ENCODE results near the gene TRIM75. TPM values are rescaled to one million over a fixed set of nuclear protein-coding genes. Genes with fewer than 3 reads are reported as not detected.

The TRIM75 gene
- not detected in 2 replicates for total RNA-seq

DNA sequence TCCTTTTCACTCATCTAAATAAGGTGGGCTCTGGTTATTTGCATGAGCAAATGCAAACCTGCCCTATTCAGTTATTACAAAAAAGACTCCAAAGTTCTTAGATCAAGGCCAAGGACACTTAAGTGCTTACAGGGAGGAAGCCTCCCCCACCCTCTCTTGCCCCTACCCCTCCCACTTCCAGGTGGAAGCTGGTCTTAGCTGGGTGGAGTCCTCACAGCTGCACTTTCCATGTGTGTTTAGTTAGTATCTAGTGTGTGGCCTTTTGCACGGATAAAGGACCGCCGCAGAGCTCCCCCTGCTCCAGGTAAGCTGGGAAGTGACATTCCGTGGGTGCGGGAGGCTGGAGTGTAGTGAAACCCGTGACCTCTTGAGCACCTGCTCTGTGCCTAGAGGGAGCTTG, at the start of gene TRIM75:
TSS of gene TRIM75 (plus strand) at position 222 of the 400 bp plus-strand sequence. CDS start 5,282 bp downstream, outside the sequence.
- Mint-ChIP-seq H3K27me3 (no peaks in the 10 kb centered on the region), H3K9me3 (no peaks in the 10 kb centered on the region), H3K4me3 (no peak within 1 kb of the TSS), H3K27ac (no peak within 1 kb of the TSS), H3K4me1 (no peaks in the 10 kb centered on the region), H3K36me3 (ENCODE audit: low read depth) (no peaks in the 10 kb centered on the region)
- CTCF ChIA-PET = no interaction called here
- DNase-seq = no peak
- POLR2A ChIA-PET = no interaction called here
- TF ChIP-seq, protein P1, sequence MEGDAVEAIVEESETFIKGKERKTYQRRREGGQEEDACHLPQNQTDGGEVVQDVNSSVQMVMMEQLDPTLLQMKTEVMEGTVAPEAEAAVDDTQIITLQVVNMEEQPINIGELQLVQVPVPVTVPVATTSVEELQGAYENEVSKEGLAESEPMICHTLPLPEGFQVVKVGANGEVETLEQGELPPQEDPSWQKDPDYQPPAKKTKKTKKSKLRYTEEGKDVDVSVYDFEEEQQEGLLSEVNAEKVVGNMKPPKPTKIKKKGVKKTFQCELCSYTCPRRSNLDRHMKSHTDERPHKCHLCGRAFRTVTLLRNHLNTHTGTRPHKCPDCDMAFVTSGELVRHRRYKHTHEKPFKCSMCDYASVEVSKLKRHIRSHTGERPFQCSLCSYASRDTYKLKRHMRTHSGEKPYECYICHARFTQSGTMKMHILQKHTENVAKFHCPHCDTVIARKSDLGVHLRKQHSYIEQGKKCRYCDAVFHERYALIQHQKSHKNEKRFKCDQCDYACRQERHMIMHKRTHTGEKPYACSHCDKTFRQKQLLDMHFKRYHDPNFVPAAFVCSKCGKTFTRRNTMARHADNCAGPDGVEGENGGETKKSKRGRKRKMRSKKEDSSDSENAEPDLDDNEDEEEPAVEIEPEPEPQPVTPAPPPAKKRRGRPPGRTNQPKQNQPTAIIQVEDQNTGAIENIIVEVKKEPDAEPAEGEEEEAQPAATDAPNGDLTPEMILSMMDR (IDR thresholded peaks at IDR 0.05) = no peak
- intact Hi-C loops (cut with micrococcal nuclease) = no loop called here
- ATAC-seq (ENCODE audit: low read depth) = no peak

DNA sequence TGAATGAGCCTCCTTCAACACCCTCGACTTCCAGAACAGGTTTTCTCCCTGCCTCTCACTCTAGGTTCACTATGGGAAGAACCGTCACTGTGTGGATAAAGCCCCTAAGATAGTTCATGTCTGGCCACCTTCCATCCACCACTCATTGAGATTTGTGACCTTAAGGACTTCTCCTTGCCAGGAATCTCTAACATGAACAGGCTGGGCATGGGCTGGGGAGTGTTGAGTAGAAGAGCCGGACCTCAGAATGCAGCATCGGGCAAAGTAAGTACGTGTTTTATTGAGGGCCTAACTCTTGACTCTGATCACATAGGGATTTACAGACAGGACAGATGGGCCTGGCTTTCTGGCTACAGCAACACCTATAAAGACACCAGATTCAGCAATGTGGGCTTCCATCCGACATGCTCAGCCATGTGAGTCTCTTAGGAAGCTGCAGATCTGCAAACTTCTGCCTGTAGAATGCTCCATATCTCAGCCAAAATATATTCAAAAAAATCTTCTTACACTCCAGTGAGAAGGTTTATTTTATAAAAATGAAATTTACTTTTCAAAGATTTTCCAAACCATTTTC, 48.2 kb upstream of the TRIM75 start:
- no peak for DNase-seq
- no peaks in the 10 kb centered on the region for H3K9me3 Mint-ChIP-seq
- no peak overlapping the region for H3K4me3 Mint-ChIP-seq
- ATAC-seq (ENCODE audit: low read depth) = no peak
- no peaks in the 10 kb centered on the region for H3K4me1 Mint-ChIP-seq
- TF ChIP-seq, protein P1 (IDR thresholded peaks at IDR 0.05) = no peak
- no peaks in the 10 kb centered on the region for H3K36me3 Mint-ChIP-seq (ENCODE audit: low read depth)
- ChIA-PET CTCF (no interaction called here), POLR2A (no interaction called here)
- H3K27ac Mint-ChIP-seq = no peak overlapping the region
- intact Hi-C loops (cut with micrococcal nuclease) = no loop called here
- peaks cover 4% of the 10 kb centered on the region for H3K27me3 Mint-ChIP-seq

DNA sequence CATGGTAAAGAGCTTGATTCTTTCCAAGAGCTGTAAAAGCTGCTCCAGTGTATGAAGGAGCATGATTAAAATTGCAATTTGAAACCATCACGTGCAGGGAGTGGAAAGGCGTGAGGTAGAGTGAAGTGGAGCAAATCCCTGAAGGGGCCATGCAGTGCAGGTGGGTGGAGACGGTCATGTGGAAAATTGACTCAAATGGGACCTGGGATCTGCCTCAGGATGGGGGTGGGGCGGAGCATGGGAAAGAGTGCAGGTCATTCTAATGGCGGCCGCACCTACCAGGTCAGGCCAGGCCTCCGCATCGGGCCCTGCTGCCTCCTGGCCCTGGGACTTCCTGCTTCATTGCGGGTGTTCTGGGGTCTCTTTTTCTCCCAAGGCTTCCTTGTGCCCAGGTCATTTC, 47.2 kb upstream of the TRIM75 start:
- no peak overlapping the region for H3K4me3 Mint-ChIP-seq
- no peaks in the 10 kb centered on the region for H3K4me1 Mint-ChIP-seq
- DNase-seq (no peak), ATAC-seq (ENCODE audit: low read depth) (no peak)
- ChIA-PET CTCF (no interaction called here), POLR2A (no interaction called here)
- H3K36me3 Mint-ChIP-seq (ENCODE audit: low read depth) = no peaks in the 10 kb centered on the region
- TF ChIP-seq, protein P1 (IDR thresholded peaks at IDR 0.05) = no peak
- no peaks in the 10 kb centered on the region for H3K9me3 Mint-ChIP-seq
- no peak overlapping the region for H3K27ac Mint-ChIP-seq
- intact Hi-C loops (cut with micrococcal nuclease) = no loop called here
- H3K27me3 Mint-ChIP-seq = peaks cover 4% of the 10 kb centered on the region

DNA sequence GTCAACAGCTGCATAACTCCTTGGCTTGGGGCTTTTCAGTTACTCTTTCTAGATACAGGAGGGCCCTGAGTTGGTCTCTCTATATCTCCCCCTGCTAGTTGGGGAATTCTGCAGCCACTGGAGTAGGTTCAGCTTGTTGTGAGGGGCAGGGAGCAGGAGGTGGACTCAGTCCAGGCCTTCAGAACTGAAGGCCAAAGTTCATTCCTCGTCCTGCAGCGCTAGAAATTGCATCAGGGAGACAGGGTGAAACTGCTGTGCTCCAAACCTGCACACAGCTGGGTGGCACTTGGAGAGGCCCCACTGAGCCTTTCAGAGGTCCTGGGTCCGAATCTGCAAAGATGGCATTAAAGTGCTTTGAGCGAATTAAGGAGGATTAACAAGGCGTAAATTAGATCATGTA, 46.8 kb upstream of the TRIM75 start:
- no peak for ATAC-seq (ENCODE audit: low read depth)
- H3K27ac Mint-ChIP-seq = no peak overlapping the region
- H3K4me1 Mint-ChIP-seq = no peaks in the 10 kb centered on the region
- DNase-seq = no peak
- CTCF ChIA-PET = no interaction called here
- peaks cover 4% of the 10 kb centered on the region for H3K27me3 Mint-ChIP-seq
- no peak overlapping the region for H3K4me3 Mint-ChIP-seq
- H3K9me3 Mint-ChIP-seq = no peaks in the 10 kb centered on the region
- H3K36me3 Mint-ChIP-seq (ENCODE audit: low read depth) = no peaks in the 10 kb centered on the region
- intact Hi-C loops (cut with micrococcal nuclease) = no loop called here
- POLR2A ChIA-PET = no interaction called here
- TF ChIP-seq, protein P1 (IDR thresholded peaks at IDR 0.05) = no peak

DNA sequence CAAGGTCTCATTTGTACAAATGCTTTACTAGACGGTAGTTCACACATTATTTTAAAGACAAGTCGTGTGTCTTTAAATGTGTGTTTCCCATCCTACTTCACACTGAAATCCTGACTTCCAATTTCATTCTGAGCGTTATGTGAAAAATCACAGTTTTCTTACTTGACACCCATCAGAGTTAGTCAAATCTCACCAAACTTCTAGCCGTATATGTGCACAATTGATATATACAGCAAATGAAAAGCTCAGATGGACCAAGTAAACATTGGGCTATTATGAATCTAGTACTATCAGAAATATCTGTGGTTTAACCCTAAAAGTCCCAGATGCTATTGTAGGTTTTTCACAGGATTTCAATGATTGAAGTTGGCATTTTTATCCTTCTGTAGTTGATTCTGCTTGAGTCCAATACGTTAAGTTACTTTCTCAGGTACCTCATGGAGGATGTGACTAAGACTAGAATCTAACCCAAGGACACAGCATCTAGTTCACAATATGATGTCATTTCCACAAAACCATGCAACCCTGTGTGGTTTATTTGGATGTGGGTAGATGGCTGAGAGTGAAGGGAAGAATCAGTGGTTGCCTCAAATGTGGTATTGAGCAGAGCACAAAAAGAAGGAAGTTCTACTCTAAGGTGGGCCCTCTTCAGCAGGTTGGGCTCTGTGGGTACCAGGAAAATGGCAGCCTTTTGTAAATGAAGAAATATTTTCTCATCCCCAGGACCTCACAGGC, 44.0 kb upstream of the TRIM75 start:
- Mint-ChIP-seq H3K27ac (no peak overlapping the region), H3K9me3 (no peaks in the 10 kb centered on the region), H3K4me3 (no peak overlapping the region), H3K27me3 (peaks cover 4% of the 10 kb centered on the region), H3K36me3 (ENCODE audit: low read depth) (no peaks in the 10 kb centered on the region), H3K4me1 (no peaks in the 10 kb centered on the region)
- TF ChIP-seq, protein P1 (IDR thresholded peaks at IDR 0.05) = no peak
- intact Hi-C loops (cut with micrococcal nuclease) = no loop called here
- ATAC-seq (ENCODE audit: low read depth) (no peak), DNase-seq (no peak)
- ChIA-PET CTCF (interaction anchor here (0.6 kb wide), 1 partner anchor 1421 kb away, joined by 3 read pairs; no protein-coding TSS in a partner anchor), POLR2A (no interaction called here)
